ENCODE measurements around the gene PKP3. TPM values are rescaled to one million over a fixed set of nuclear protein-coding genes. Genes with fewer than 3 reads are reported as not detected.
A peak's percentile ranks its signal among the peaks of the same experiment; 100 is the strongest.

PKP3 gene
- total and polyA plus RNA-seq, 9 of the 15 experiments (the other 6 are each of a cell fraction or from before 2014, with no cell fraction given), result 0.11 to 110 (median 30.7) TPM

GRCh38 chr11:390175-390574, 3.8 kb upstream of the PKP3 start:
- Histone ChIP-seq H4K20me1 (replicated peaks; ENCODE audit: control insufficient read depth, insufficient read depth, low read length) (no peaks in the 10 kb centered on the region), H3K4me1 (replicated peaks in 1 of 2; ENCODE audit: control insufficient read depth in 2 of 2, insufficient read depth in 2 of 2, low read length in 2 of 2) (peaks cover 25 to 60% of the 10 kb centered on the region in 2 experiments), H3K4me3 (no peak overlapping the region), H3K9me3 (replicated peaks; ENCODE audit: control insufficient read depth, insufficient read depth, low read depth, low read length) (peaks cover 2% of the 10 kb centered on the region; the same call in 1 of the 2 replicates), H3K27me3 (ENCODE audit: control insufficient read depth in 2 of 2, insufficient read depth in 2 of 2, low read length in 2 of 2) (no peaks in the 10 kb centered on the region), H2AFZ (ENCODE audit: low read depth, low read length) (no peak overlapping the region), H3K79me2 (ENCODE audit: control insufficient read depth, insufficient read depth, low read length) (peaks cover 20% of the 10 kb centered on the region), H3K36me3 (ENCODE audit: control insufficient read depth, insufficient read depth, low read length) (no peaks in the 10 kb centered on the region), H3K9me1 (ENCODE audit: control insufficient read depth, insufficient read depth, low read length) (no peaks in the 10 kb centered on the region), H3K27ac (ENCODE audit: extremely low read depth, low read depth, low read length) (no peak overlapping the region), H3K9ac (ENCODE audit: insufficient read depth in 1 of 2, low read depth in 2 of 2, low read length in 2 of 2) (no peak overlapping the region), H3K4me2 (ENCODE audit: insufficient read depth, low read length) (no peak overlapping the region)
- CTCF ChIA-PET (ENCODE audit: low intra/inter-chr PET ratio), result no interaction called here
- POLR2A ChIA-PET, result no interaction called here
- DNase-seq (ENCODE audit: extremely low read depth in 1 of 4, low spot score in 3 of 4) (peak in 3 of 4 experiments; percentile 23 to 57 (median 30)), ATAC-seq (no peak), FAIRE-seq (no peak)
- BruUV-seq (replicated peaks), result no TSS peak
- WGBS (ENCODE audit: insufficient coverage, low coverage, missing lambda C conversion rate), result 70% methylated on average over 8 of the region's 11 CpGs
- intact Hi-C loops (cut with micrococcal nuclease), result loop anchor here (5.0 kb wide), 1 partner anchor 57 kb away; no protein-coding TSS in a partner anchor
- in situ Hi-C loops (cut with MboI), result no loop called here
- TF ChIP-seq CTCF (IDR thresholded peaks at IDR 0.05 in 2 of 3, conservative IDR thresholded peaks at IDR 0.05 in 1 of 3; ENCODE audit: insufficient read depth in 2 of 3, low read depth in 1 of 3, low read length in 3 of 3) (peak; percentile 33 to 45 (median 43); a peak in 4 of 6 replicates), ELK1 (CRISPR knock-in tag; IDR thresholded peaks at IDR 0.05) (no peak), MYNN (IDR thresholded peaks at IDR 0.05) (no peak), MYNN (CRISPR knock-in tag; IDR thresholded peaks at IDR 0.05) (no peak), ZNF717 (CRISPR knock-in tag; IDR thresholded peaks at IDR 0.05) (no peak), ZBTB11 (CRISPR knock-in tag; IDR thresholded peaks at IDR 0.05) (no peak), DPF2 (IDR thresholded peaks at IDR 0.05) (no peak), IRF2 (CRISPR knock-in tag; IDR thresholded peaks at IDR 0.05) (no peak), ZBTB33 (CRISPR knock-in tag; IDR thresholded peaks at IDR 0.05) (peak; percentile 76; the same call in 1 of the 2 replicates), IRF9 (tag; IDR thresholded peaks at IDR 0.05) (no peak), KDM4B (IDR thresholded peaks at IDR 0.05; ENCODE audit: borderline replicate concordance in 2 of 2, low read depth in 1 of 2) (no peak), ZNF3 (CRISPR knock-in tag; IDR thresholded peaks at IDR 0.05) (no peak), SMARCA4 (IDR thresholded peaks at IDR 0.05) (no peak)

All from K562 (cell line).